ENCODE data around the gene CDC20B. TPM values are rescaled to one million over a fixed set of nuclear protein-coding genes. Genes with fewer than 3 reads are reported as not detected.

The CDC20B gene
- total and polyA plus RNA-seq, 2 of the 8 experiments (the other 6 are each of a cell fraction or from before 2014, with no cell fraction given) = 0.06 TPM; not detected in 1

GRCh38 chr5:55154873-55155272, 18.1 kb downstream of the CDC20B start:
- Histone ChIP-seq H3K4me2 (ENCODE audit: insufficient read depth in 1 of 2, low read depth in 2 of 2, low read length in 2 of 2) (no peak overlapping the region), H3K14ac (ENCODE audit: insufficient read length) (no peak overlapping the region)
- FAIRE-seq = no peak
- no peak for TF ChIP-seq CTBP2 (IDR thresholded peaks at IDR 0.05; ENCODE audit: borderline replicate concordance, insufficient read depth, insufficient read length, low read length)
- TF ChIP-seq MAFK (IDR thresholded peaks at IDR 0.05; ENCODE audit: low read depth, low read length) = no peak
- TF ChIP-seq ZNF274 (IDR thresholded peaks at IDR 0.05; ENCODE audit: borderline replicate concordance, extremely low read depth, low read length) = no peak
- TF ChIP-seq CBX5 (IDR thresholded peaks at IDR 0.05; ENCODE audit: low read depth, low read length) = no peak
- TF ChIP-seq EGR1 (IDR thresholded peaks at IDR 0.05; ENCODE audit: borderline replicate concordance, low read depth, low read length) = no peak
- no peak for TF ChIP-seq KDM1A (IDR thresholded peaks at IDR 0.05; ENCODE audit: borderline replicate concordance, low read length)
- TF ChIP-seq BCL11A (IDR thresholded peaks at IDR 0.05; ENCODE audit: low read depth in 2 of 2, low read length in 2 of 2) = no peak
- TF ChIP-seq KDM4A (IDR thresholded peaks at IDR 0.05; ENCODE audit: low read depth, low read length, severe bottlenecking) = no peak
- TF ChIP-seq EP300 (IDR thresholded peaks at IDR 0.05; ENCODE audit: borderline replicate concordance in 1 of 2, low read depth in 2 of 2, low read length in 2 of 2) = no peak
- no peak for TF ChIP-seq E2F6 (IDR thresholded peaks at IDR 0.05)
- no peak for TF ChIP-seq PHF8 (conservative IDR thresholded peaks at IDR 0.05; ENCODE audit: low read depth, low read length)

More at GRCh38 chr5:55154873-55155272, 18.1 kb downstream of the CDC20B start:
- Histone ChIP-seq H3K79me2 (ENCODE audit: control insufficient read depth in 1 of 2, insufficient read depth in 2 of 2, low read length in 2 of 2) (no peaks in the 10 kb centered on the region), H3K9me3 (ENCODE audit: insufficient read depth in 2 of 2, low read depth in 1 of 2, low read length in 1 of 2) (no peaks in the 10 kb centered on the region), H3K27me3 (replicated peaks in 1 of 4; ENCODE audit: control insufficient read depth in 3 of 4, extremely low read depth in 1 of 4, insufficient read depth in 3 of 4, low read length in 3 of 4) (no peaks in the 10 kb centered on the region), H2BK12ac (ENCODE audit: low read depth, low read length) (no peak overlapping the region), H2AK5ac (ENCODE audit: low read depth, low read length) (no peak overlapping the region), H3K36me3 (ENCODE audit: control insufficient read depth in 2 of 4, insufficient read depth in 4 of 4, low read length in 3 of 4) (no peaks in the 10 kb centered on the region), H4K5ac (ENCODE audit: insufficient read length, low read depth, low read length) (no peak overlapping the region), H3K23me2 (ENCODE audit: low read depth, low read length) (no peaks in the 10 kb centered on the region), H3K18ac (ENCODE audit: extremely low read depth, low read length) (no peak overlapping the region), H4K20me1 (replicated peaks in 1 of 2; ENCODE audit: control insufficient read depth in 1 of 2, insufficient read depth in 2 of 2, low read length in 2 of 2) (no peaks in the 10 kb centered on the region), H3K79me1 (ENCODE audit: low read depth, low read length) (no peaks in the 10 kb centered on the region), H3K27ac (ENCODE audit: low read depth, low read length) (no peak overlapping the region), H2BK5ac (ENCODE audit: low read depth, low read length) (no peak overlapping the region), H2BK15ac (ENCODE audit: low read length) (no peak overlapping the region), H2AFZ (ENCODE audit: low read length) (no peak overlapping the region), H3K56ac (replicated peaks; ENCODE audit: insufficient read length, low read depth, low read length) (no peak overlapping the region), H3K9ac (replicated peaks in 1 of 4; ENCODE audit: extremely low read depth in 1 of 4, low read depth in 3 of 4, low read length in 3 of 4) (no peak overlapping the region), H4K91ac (replicated peaks; ENCODE audit: insufficient read length, low read length) (no peak overlapping the region), H2BK20ac (ENCODE audit: low read length) (no peak overlapping the region), H2BK120ac (replicated peaks; ENCODE audit: low read depth, low read length) (no peak overlapping the region), H3K4me3 (ENCODE audit: extremely low read depth in 1 of 4, insufficient read depth in 2 of 4, low read depth in 3 of 4, low read length in 4 of 4) (no peak overlapping the region), H3K4ac (replicated peaks; ENCODE audit: insufficient read length, low read depth, low read length) (no peak overlapping the region), H3K4me1 (replicated peaks in 1 of 4; ENCODE audit: control insufficient read depth in 3 of 4, insufficient read depth in 4 of 4, low read length in 3 of 4) (no peaks in the 10 kb centered on the region), H4K8ac (ENCODE audit: extremely low read depth, insufficient read depth, low read length) (no peak overlapping the region), H3K23ac (ENCODE audit: insufficient read length) (no peak overlapping the region)
- POLR2A ChIA-PET (ENCODE audit: partially characterized antibody) = no interaction called here
- no peak for DNase-seq (ENCODE audit: low read depth in 1 of 2, low spot score in 2 of 2)
- CTCF ChIA-PET (ENCODE audit: partially characterized antibody) = interaction anchor here (0.7 to 6.2 kb wide), 5 partner anchors 9 to 248 kb away, joined by 3 to 93 read pairs (median 3); no protein-coding TSS in a partner anchor
- WGBS, 2 experiments (ENCODE audit: extremely low coverage in 1 of 2, insufficient coverage in 1 of 2, insufficient read length in 1 of 2, insufficient replicate concordance in 2 of 2, low coverage in 1 of 2, low lambda C conversion rate in 2 of 2, missing lambda C conversion rate in 1 of 2) = 85% methylated on average over 3 of the region's 3 CpGs; no CpG with 5 or more reads in 1 of the 2 experiments

All from H1 (cell line).